MM.1S (cell line): Measurements from ENCODE around the gene SRRT.

Experiments
- DNase-seq: peaks from one replicate; pipeline ENCODE4 v3.0.0-alpha.2; 2015
- H2AFZ ChIP-seq: fragments of 300-600 bp; sonication (generic); 2 replicates; pipeline ENCODE4 v1.6.0; 2016; ENCODE audit warnings: antibody characterized with exemption, low read length
- H3F3A ChIP-seq: fragments of 300-600 bp; sonication (generic); 2 replicates; pipeline ENCODE4 v1.6.1; 2016; ENCODE audit warnings: mild to moderate bottlenecking, antibody characterized with exemption, low read length, moderate library complexity, mixed read lengths; ENCODE audit not compliant: insufficient read depth
- H3K27ac ChIP-seq: fragments of 300-600 bp; sonication (generic); 2 replicates; pipeline ENCODE4 v1.5.1; 2016; ENCODE audit warnings: mild to moderate bottlenecking, low read length
- H3K27me3 ChIP-seq: fragments of 300-600 bp; sonication (generic); replicated peaks from 2 replicates; pipeline ENCODE4 v1.6.0; 2016; ENCODE audit warnings: low read length; ENCODE audit not compliant: insufficient read depth
- H3K36me3 ChIP-seq: fragments of 300-600 bp; sonication (generic); replicated peaks from 2 replicates; pipeline ENCODE4 v1.6.1; 2016; ENCODE audit warnings: mild to moderate bottlenecking, low read length, mixed read lengths; ENCODE audit not compliant: insufficient read depth
- H3K4me1 ChIP-seq: fragments of 300-600 bp; sonication (generic); 2 replicates; pipeline ENCODE4 v1.6.1; 2016; ENCODE audit warnings: low read length, mixed read lengths
- H3K4me2 ChIP-seq: fragments of 300-600 bp; sonication (generic); 2 replicates; pipeline ENCODE4 v1.6.0; 2016; ENCODE audit warnings: low read depth, low read length
- H3K4me3 ChIP-seq: fragments of 300-600 bp; sonication (generic); 2 replicates; pipeline ENCODE4 v1.5.1; 2016; ENCODE audit warnings: low read length, mixed read lengths
- H3K79me2 ChIP-seq: fragments of 300-600 bp; sonication (generic); 2 replicates; pipeline ENCODE4 v1.6.1; 2016; ENCODE audit warnings: mixed run types, low read length, mixed read lengths
- H3K9ac ChIP-seq: fragments of 300-600 bp; sonication (generic); 2 replicates; pipeline ENCODE4 v1.6.1; 2016; ENCODE audit warnings: low read length, mixed read lengths
- H3K9me2 ChIP-seq: fragments of 300-600 bp; sonication (generic); replicated peaks from 2 replicates; pipeline ENCODE4 v1.6.1; 2016; ENCODE audit warnings: mild to moderate bottlenecking, low read length, mixed read lengths; ENCODE audit not compliant: insufficient read depth
- H3K9me3 ChIP-seq: fragments of 300-600 bp; sonication (generic); replicated peaks from 2 replicates; pipeline ENCODE4 v1.6.1; 2016; ENCODE audit warnings: mild to moderate bottlenecking, low read length, mixed read lengths; ENCODE audit not compliant: insufficient read depth
- H4K20me1 ChIP-seq: fragments of 300-600 bp; sonication (generic); 2 replicates; pipeline ENCODE4 v1.6.1; 2016; ENCODE audit warnings: mild to moderate bottlenecking, low read length, moderate library complexity, mixed read lengths; ENCODE audit not compliant: insufficient read depth
- CTCF ChIP-seq: fragments of 300-600 bp; sonication (generic); IDR thresholded peaks from 2 replicates; pipeline ENCODE4 v1.5.1; 2016; ENCODE audit warnings: antibody characterized with exemption, low read length, mixed read lengths
- EZH2 ChIP-seq: fragments of 300-600 bp; sonication (generic); optimal IDR thresholded peaks from 2 replicates; pipeline ENCODE3; 2017; ENCODE audit warnings: low read depth, mild to moderate bottlenecking, antibody characterized with exemption, low read length, mixed read lengths
- EZH2phosphoT487 ChIP-seq: fragments of 300-600 bp; sonication (generic); IDR thresholded peaks from 2 replicates; pipeline ENCODE4 v1.6.1; 2018; ENCODE audit warnings: antibody characterized with exemption, low read length

SRRT gene

GRCh38 chr7:100875356-100875751, 451 bp downstream of the SRRT start:
- H3K4me3 ChIP-seq, result peak overlapping the region; percentile 97
- no peaks in the 10 kb centered on the region for H3K9me3 ChIP-seq
- DNase-seq, result peak; percentile 44
- H3K9ac ChIP-seq, result peak overlapping the region; percentile 96
- TF ChIP-seq EZH2phosphoT487, result no peak
- TF ChIP-seq EZH2, result no peak
- no peak for TF ChIP-seq CTCF
- H3K27ac ChIP-seq, result peak overlapping the region; percentile 83
- H3K4me1 ChIP-seq, result peaks cover 11% of the 10 kb centered on the region; the same call in 1 of the 2 replicates
- H3F3A ChIP-seq, result 0 out of 2 replicates have a peak, but pooled peaks cover 3% of the 10 kb centered on the region
- peak overlapping the region; percentile 95 for H3K4me2 ChIP-seq
- H3K27me3 ChIP-seq, result no peaks in the 10 kb centered on the region
- H3K36me3 ChIP-seq, result no peaks in the 10 kb centered on the region
- H3K9me2 ChIP-seq, result no peaks in the 10 kb centered on the region
- no peaks in the 10 kb centered on the region for H4K20me1 ChIP-seq
- peak overlapping the region; percentile 80 for H2AFZ ChIP-seq
- peaks cover 54% of the 10 kb centered on the region for H3K79me2 ChIP-seq

- H3K27ac ChIP-seq, result no peak overlapping the region
- no peak overlapping the region for H3K9ac ChIP-seq
- peaks cover 11% of the 10 kb centered on the region; the same call in 1 of the 2 replicates for H3K4me1 ChIP-seq
- H3K27me3 ChIP-seq, result no peaks in the 10 kb centered on the region
- H3K4me3 ChIP-seq, result no peak overlapping the region
- H3F3A ChIP-seq, result 0 out of 2 replicates have a peak, but pooled peaks cover 3% of the 10 kb centered on the region
- TF ChIP-seq EZH2, result no peak
- TF ChIP-seq EZH2phosphoT487, result no peak
- no peak for TF ChIP-seq CTCF
- H3K36me3 ChIP-seq, result peaks cover 3% of the 10 kb centered on the region; the same call in 1 of the 2 replicates
- no peaks in the 10 kb centered on the region; the same call in 1 of the 2 replicates for H4K20me1 ChIP-seq
- peaks cover 71% of the 10 kb centered on the region for H3K79me2 ChIP-seq
- no peak overlapping the region for H2AFZ ChIP-seq
- no peak for DNase-seq
- H3K9me2 ChIP-seq, result no peaks in the 10 kb centered on the region
- no peak overlapping the region for H3K4me2 ChIP-seq
- no peaks in the 10 kb centered on the region for H3K9me3 ChIP-seq
Measured at GRCh38 chr7:100878013-100878412, 3.1 kb downstream of the SRRT start.

DNA sequence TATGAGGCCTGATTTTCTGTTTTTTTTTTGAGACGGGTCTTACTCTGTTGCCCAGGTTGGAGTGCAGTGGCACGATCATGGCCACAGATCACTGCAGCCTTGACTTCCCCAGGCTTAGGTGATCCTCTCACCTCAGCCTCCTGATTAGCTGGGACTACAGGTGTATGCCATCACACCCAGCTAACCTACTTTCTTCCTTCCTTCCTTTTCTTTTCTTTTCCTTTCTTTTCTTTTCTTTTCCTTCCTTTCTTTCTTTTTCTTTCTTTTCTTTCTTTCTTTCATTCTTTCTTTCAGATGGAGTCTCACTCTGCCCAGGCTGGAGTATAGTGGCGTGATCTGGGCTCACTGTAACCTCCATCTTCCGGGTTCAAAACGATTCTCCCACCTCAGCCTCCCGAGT, 3.8 kb downstream of the SRRT start:
- Histone ChIP-seq H3K9me3 (no peaks in the 10 kb centered on the region), H3K4me1 (peaks cover 11% of the 10 kb centered on the region; the same call in 1 of the 2 replicates), H3K36me3 (peaks cover 3% of the 10 kb centered on the region; the same call in 1 of the 2 replicates), H3K79me2 (peaks cover 71% of the 10 kb centered on the region), H2AFZ (no peak overlapping the region), H3K4me2 (no peak overlapping the region), H3F3A (0 out of 2 replicates have a peak, but pooled peaks cover 3% of the 10 kb centered on the region), H3K27me3 (no peaks in the 10 kb centered on the region), H4K20me1 (no peaks in the 10 kb centered on the region; the same call in 1 of the 2 replicates), H3K9ac (no peak overlapping the region), H3K9me2 (no peaks in the 10 kb centered on the region), H3K27ac (no peak overlapping the region), H3K4me3 (no peak overlapping the region)
- TF ChIP-seq EZH2phosphoT487, result no peak
- TF ChIP-seq EZH2, result no peak
- TF ChIP-seq CTCF, result no peak
- no peak for DNase-seq
